GM21528 (cell line): ENCODE results near the gene TBC1D16.
"Not testable (repeated sequence)": the region's sequence is repeated elsewhere in the genome, so short reads cannot be mapped to it uniquely, and the experiment has no call there.

Experiments used
- ATAC-seq: cut with Tn5 transposase; IDR thresholded peaks from one replicate; pipeline ENCODE4 v1.9.1; 2021; ENCODE audit warnings: mild to moderate bottlenecking, moderate library complexity; ENCODE audit not compliant: unreplicated experiment, low FRiP score

The TBC1D16 gene

GRCh38 chr17:80006339-80006720 lies 29.3 kb downstream of the TBC1D16 start:
- no peak for ATAC-seq

GRCh38 chr17:80005360-80006338 lies 30.0 kb downstream of the TBC1D16 start:
- no peak for ATAC-seq

DNA sequence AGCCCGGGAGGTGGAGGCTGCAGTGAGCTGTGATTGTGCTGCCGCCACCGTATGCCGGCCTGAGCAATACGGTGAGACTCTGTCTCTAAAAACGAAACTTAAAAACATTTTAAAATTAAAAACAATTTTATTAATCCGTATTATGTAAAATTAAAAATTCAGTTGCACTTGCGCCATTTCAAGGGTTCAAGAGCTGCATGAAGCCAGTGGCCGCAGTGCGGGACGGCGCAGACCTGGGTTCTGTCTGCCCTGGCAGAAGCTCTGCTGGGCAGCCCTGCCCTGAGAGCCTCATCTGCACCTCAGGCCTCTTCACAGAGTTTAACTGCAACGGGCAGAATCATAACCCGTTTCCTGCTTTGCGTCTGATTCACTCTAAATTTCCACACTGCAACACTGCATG lies 31.7 kb downstream of the TBC1D16 start:
- ATAC-seq, result no peak

DNA sequence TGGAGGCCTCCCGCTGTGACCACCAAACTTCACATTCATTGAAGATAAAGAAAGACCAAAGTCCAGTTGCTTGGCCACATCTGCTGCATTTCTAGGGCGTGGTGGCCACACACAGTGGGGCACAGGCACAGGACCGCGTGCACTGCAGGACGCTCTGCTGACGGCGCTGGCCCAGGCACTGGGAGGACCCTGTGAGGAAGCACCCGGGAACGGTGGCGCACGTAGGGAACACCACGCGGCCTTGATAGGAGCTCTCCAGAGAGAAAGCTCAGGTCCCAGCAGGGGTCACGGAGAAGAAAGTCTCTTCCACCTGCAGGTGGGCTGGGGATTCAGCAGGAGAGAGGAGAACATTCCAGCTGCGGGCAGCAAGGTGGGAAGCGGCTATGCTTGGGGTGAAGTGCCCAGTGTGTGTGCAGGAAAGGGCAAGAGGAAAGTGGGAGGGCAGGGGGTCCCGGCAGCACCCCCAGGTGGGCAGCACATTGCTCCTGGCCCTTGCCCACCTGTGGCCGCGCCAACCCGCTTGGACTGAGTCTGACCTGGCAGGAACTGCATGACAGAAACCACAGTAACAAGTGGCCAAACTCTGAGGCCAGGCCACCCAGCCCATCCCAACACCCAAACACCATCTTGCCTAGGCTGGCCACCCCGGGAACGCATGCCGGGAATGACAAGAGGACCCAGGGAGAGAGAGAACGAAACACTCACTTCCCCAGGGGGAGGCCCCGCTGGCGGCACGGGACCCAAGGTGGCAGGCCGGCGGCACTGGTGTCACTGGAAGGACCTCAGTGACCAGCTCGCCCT lies 32.8 kb downstream of the TBC1D16 start:
- no peak for ATAC-seq

DNA sequence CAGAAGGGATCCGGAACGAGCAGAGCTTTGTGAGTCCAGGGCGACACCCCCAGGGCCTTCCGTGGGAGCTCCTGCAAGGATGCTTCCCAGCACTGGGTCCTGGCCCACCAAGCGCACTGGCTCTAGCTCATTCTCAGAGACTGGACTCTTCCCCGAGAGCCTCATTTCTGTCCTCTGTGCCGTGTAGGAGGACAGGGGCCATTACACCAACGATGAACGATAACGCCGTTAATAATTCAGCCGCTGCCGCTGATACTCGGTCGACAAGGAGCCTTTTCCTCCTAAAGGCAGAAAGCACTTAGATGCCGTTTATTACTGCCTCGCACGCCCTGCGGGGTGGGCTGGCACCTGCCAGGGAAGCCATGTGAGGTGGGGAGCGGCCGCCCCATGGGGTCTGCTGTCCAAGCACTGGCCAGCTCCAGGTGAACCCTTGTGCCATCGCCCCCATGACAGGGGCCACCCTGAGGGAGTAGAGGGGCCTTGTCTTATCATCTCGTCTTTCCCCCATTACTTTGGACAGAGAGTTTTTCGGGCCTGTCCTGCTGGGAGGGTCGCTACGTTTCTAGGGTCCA lies 33.5 kb downstream of the TBC1D16 start:
- ATAC-seq, result no peak

GRCh38 chr17:80000981-80001775 lies 34.5 kb downstream of the TBC1D16 start:
- no peak for ATAC-seq

- ATAC-seq, result no peak
Measured at GRCh38 chr17:80000136-80000535, 35.5 kb downstream of the TBC1D16 start.

DNA sequence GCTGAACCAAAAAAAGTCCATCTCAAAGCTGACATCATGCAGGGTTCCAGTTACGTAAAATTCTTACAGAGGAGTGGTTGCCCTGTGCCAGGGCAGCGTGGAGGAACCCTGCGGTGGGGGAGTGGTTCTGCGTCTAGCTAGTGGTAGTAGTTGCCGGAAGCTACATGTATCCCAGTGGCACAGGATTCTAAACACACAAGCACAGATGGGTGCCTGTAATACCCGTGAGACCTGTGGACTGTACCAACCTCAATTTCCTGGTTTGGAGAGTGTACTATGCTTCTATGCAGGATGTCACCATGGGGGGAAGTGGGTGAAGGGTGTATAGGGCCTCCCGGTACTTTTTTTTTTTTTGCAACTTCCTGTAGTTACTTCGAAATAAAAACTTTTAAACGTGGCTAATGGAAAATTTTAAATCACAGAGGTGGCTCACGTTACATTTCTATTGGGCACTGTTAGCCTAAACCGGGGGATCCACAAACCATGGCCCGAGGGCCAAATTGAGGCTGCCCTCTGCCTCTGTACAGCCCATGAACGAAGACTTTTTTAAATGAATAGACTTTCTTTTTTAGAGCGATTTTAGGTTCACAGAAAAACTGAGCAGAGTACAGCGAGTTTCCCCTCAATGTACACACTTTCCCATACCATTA lies 38.5 kb downstream of the TBC1D16 start:
- ATAC-seq, result no peak

DNA sequence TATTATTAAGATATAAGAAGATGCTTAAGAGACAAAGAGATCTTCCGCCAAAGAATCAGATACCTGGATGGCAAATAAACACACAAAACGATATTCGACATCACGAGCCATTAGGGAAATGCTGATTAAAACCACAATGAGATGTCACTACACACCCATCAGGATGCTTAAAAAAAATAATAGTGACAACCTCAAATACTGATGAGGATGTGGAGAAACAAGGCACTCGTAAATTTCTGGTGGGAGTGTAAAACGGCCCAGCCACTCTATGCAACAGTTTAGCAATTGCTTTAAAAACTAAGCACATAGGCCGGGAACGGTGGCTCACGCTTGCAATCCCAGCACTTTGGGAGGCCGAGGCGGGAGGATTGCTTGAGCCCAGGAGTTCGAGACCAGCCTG lies 39.4 kb downstream of the TBC1D16 start:
- ATAC-seq, result no peak

GRCh38 chr17:79995696-79996095 lies 40.0 kb downstream of the TBC1D16 start:
- ATAC-seq, result no peak

GRCh38 chr17:79994602-79995001 lies 41.1 kb downstream of the TBC1D16 start:
- ATAC-seq, result no peak

DNA sequence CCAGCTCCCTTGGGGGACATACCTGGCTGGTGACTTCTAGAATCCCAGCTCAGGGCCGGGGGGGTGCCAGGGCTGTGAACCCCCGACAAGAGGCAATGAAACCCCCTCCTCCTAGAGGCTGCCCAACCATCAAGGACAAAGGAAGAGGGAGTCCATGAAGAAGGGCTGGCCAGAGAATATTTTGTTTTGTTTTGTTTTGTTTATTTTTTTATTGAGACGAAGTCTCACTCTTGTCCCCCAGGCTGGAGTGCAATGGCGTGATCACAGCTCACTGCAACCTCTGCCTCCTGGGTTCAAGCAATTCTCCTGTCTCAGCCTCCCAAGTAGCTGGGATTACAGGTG lies 41.5 kb downstream of the TBC1D16 start:
- ATAC-seq, result not testable (repeated sequence)

GRCh38 chr17:79993390-79994227 lies 42.1 kb downstream of the TBC1D16 start:
- ATAC-seq, result no peak

GRCh38 chr17:79992649-79993389 lies 42.9 kb downstream of the TBC1D16 start:
- no peak for ATAC-seq

- no peak for ATAC-seq
Measured at GRCh38 chr17:79991924-79992648, 43.6 kb downstream of the TBC1D16 start.

GRCh38 chr17:79991140-79991923 lies 44.3 kb downstream of the TBC1D16 start:
- ATAC-seq, result no peak

DNA sequence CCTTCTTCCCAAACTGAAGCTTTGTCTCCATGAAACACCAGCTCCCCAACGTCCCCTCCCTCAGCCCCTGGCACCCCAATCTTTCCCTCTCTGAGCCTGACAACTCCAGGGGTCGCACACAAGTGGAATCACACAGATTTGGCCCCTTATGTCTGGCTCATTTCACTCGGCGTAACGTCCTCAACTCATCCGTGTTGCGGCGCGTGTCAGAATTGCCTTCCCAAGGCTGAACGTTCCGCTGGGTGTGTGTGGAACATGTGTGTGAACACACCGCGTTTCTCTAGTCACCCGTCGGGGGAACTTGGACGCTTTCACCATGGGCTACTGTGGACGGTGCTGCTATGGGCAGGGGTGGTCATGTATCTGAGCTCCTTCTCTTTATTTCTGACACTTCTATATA lies 45.0 kb downstream of the TBC1D16 start:
- ATAC-seq, result no peak
